B cell (primary cell): ENCODE results near the gene HYOU1.

ENCODE experiments used
- CTCF ChIP-seq: fragments of 200-600 bp; IDR thresholded peaks from one replicate; pipeline ENCODE4 v1.8.0; 2022; ENCODE audit warnings: antibody characterized with exemption, mild to moderate bottlenecking
- EZH2 ChIP-seq: IDR thresholded peaks from 2 replicates; pipeline ENCODE4 v1.6.1; 2012; ENCODE audit warnings: borderline replicate concordance, low read depth, mild to moderate bottlenecking, moderate library complexity, low read length; ENCODE audit not compliant: insufficient read depth, poor library complexity, severe bottlenecking

- TF ChIP-seq CTCF = no peak
- TF ChIP-seq EZH2 = no peak
Observed at GRCh38 chr11:119014209-119014924, 42.6 kb downstream of the HYOU1 start.
